HS-27A (cell line): ENCODE results near the gene LCP2.
"Not testable (repeated sequence)": the region's sequence is repeated elsewhere in the genome, so short reads cannot be mapped to it uniquely, and the experiment has no call there.

Experiments
- DNase-seq: peaks from one replicate; pipeline ENCODE4 v3.0.0-alpha.2; 2012; ENCODE audit warnings: low read depth, missing footprints

LCP2 gene

GRCh38 chr5:170273968-170274710 lies 23.4 kb downstream of the LCP2 start:
- no peak for DNase-seq

DNA sequence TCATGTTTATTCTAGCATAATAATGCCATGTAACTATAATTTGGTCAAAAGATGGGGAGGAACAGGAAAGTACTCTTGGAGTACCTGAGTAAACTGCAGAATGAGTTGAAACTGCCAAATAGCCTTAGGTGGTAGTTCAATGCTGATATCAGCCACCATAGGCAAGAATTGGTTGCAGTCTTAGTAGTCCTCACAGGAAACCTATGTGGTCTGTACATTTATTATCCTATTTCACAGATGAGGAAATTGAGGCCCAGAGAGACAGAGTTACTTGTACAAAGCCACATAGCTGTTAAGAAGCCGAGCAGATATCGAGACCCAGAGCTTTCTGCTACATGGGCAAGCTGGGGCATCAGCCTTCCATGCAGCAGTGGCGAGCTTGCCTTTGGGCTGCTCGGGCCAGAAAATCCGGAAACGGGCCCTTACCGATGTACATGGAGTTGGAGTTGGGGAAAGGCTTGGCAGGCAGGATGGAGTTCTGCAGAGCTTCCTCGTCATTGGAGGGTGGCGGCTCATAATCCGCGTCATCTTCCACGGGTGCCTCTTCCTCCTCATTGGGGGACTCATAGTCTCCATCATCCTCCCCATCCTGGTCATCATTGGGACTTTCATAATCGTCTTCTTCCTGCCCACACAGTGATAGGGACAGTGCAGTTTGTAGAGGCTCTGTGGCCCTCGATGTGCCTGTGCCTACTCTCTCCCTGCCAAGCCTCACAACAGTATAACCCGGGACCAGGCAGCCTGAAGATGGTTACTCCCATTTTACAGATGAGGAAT lies 27.1 kb downstream of the LCP2 start:
- no peak for DNase-seq

DNA sequence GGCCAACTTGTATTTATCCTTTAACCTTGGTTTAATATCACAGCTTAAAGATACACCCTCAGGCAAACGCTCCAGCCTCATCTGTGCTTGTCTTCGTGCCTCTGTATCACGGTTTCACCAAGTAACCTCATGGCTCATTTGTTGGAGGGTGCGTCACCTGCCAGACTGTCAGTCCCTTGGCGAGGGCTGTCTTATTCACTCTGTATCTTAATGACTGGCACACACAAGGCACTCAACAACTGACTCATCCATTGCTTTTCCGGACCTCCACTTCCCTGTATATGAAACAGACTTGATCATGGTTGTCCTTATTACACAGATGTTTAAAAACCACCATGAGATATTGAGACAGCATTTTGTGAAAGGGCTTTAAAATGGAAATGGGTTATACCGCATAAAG lies 28.0 kb downstream of the LCP2 start:
- DNase-seq, result no peak

DNA sequence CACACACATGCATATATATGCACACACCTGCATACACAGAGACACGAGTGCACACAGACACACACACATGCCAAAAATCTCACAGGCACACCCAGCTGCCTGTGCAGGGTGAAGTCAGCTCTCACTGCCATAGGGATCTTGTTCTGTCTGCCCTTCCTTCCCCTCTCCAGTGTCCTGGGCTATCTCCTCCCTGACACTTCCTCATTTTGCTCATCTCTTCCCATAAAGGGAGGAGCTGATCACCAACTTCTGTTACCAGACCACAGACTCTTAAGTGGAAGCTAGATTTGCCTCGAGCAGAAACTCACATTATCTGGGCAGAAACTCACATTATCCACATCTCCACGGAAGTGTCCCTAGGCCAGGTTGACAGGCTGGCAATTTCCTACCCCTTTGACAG lies 28.7 kb downstream of the LCP2 start:
- DNase-seq, result no peak

DNA sequence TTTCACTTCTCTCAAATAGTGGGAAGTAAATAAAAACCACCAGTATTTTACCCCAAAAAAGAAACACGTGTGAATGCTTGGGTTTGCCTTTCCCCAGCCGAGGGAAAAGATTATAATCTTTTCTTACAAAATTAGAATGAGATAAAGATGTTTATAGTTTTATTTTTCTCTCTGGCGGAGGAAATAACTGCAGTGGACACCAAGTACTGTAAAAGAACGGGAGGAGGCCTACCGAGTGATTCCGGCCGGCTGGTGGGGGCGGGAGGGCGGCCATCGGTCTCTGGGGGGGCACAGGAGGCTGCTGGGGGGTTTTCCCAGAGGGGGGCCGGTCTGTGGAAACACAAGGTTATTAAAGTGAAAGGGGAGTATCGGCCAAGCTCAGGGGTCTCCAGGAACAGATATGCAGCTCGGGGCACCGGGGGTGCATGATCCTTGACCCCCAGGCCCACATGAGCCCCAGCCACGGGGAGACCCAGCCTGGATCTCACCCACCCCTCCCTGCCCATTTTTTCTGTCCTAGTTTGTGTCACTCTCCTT lies 29.4 kb downstream of the LCP2 start:
- DNase-seq, result no peak

DNA sequence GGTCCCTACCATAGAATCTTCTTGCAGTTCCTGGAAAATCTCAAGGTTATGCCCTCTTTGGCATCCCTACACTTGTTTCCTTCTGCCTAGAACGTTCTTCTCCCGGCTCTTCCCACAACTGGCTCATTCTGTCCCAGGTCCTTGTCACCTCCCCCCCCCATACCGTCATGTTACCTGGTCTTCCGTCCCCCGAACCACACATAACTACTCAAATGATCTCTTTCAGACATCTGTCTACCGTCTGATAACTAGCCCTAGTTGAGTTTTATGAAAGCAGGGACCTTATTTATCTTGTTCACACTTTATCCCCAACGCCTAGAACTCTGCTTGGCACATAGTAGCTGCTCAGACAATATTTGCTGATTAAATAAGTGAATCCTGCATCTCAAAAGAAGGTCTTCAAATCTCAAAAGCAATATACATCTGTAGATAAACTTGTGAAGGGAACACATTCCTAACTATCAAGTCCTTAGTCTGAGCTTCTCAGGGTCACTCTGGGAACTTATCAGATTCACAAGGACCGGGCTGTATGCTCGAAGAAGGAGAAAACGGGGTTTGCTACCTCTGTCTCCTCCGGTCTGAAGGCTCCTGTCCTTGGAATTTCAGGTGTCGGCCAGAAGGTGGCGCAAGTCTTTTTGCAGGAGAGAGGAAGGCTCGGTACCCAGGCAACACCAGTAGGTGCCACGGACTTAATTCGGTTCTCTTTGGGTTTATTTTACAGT lies 30.0 kb downstream of the LCP2 start:
- DNase-seq, result peak; percentile 5

GRCh38 chr5:170266570-170267381 lies 30.8 kb downstream of the LCP2 start:
- DNase-seq, result no peak

DNA sequence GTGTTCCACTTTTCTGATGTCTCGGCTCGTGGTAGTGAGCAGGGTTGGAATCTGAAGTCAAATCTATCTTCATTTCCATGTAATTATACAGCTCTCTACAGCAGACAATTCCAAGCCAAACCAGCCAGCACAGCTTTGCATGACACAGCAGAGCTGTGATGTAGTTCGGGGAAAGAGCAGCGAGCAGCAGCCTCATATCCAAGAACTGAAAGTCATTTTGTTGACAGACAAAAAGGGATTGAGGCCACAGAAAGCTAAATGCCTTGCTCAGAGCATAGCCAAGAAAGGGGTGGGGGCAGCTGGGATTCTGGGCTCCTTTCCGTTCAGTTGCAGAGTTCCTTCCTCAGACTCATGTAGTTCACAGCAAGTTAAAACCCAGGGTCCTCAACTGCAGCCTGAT lies 32.1 kb downstream of the LCP2 start:
- DNase-seq, result no peak

DNA sequence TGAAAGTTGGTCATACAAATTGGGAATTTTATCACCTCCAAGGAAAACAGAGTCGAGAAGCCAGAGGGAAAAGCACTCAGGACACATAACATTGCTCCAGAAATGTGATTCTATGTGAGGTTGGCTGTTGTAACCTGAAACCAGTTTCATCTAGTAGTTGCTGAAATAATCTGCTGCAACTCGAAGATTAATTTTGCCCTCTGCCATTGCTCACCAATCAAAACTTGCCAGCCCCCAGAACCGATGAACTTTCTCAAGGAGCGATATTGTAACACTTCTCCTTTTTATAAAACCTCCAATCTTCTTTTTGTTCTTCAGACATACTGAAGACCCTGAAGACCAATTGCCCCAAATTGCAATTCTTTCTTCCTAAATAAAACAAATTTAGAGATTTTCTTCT lies 33.7 kb downstream of the LCP2 start:
- no peak for DNase-seq

GRCh38 chr5:170262061-170263045 lies 35.2 kb downstream of the LCP2 start:
- DNase-seq, result no peak

DNA sequence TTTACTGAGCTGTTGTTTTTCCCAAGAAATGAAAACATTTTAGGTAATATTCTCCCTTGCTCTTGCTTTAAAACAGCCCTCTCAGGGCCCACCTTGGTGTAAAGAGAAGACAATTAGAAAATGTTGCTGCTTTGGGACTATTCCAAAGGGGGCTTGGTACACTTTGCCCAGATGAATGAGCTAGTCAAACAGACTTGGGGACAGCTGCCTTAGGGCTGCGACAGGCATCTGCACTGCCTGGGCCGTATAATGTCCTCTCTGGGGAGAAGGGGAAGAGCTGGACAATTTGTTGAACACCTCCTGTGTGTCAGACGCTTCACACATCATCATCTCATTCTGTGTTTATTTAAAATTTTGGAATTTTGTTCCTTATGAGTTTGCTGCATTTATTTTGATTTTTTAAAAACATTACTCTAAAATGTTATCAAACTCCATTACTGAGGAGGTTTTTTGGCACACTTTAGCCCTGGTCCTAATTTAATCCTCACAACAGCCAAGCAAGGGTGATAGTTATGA lies 36.0 kb downstream of the LCP2 start:
- DNase-seq, result no peak

DNA sequence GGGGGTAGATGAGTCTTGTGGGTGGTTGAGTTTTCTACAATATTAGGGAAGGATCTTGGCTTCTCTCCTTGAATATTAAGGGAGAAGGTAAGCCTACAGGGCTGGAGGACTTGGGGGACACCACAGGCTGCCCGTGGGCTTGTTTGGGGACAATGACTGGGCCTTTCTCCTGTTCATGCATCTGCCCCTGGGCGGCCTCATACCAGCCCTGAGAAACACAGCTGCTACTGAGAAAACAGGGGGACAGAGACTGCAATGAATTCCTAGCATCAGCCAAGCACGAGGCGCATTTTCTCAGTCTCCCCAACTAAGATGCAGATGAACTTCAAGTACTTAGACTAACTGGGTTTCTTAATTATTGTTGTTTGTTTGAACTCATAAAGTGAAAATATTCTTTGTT lies 40.2 kb downstream of the LCP2 start:
- no peak for DNase-seq

DNA sequence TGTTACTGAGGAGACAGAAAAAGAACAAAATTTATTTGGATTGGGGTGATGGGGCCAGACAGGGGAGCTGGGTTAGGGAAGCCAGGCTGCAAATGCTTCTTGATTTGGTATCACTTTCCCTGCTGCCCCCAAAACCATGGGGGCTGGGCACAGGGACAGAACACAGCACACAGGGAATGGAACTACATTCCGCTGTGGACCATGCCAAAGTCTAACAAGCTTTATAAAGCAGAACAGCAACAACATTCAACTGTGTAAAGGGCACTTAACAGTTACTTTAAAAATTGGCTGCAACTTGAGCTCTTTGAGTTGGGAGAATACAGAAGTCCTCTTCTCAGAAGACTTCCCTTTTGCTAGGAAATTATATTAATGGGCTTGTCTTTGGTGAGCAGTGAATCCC lies 41.0 kb downstream of the LCP2 start:
- DNase-seq, result no peak

- DNase-seq, result no peak
Observed at GRCh38 chr5:170254056-170254455, 43.5 kb downstream of the LCP2 start.

GRCh38 chr5:170252720-170253350 lies 44.7 kb downstream of the LCP2 start:
- no peak for DNase-seq

DNA sequence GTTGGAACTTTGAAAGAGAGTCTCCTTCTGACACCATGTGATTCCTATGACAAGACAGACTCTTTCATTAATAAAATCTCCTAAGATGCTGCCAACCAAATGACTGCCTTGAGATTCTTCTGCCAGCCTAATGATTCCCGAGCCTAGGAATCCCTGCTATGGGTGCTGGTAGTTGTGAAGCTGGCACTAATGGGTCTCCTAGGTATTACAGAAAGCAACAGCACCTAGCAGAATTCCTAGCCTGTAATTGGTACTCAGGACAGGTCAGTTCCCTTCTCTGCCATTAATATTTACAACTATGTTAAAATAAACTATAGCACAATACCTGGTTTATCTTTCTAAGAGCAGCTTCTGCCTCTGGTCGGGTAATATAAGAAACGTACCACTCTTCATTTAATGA lies 45.5 kb downstream of the LCP2 start:
- no peak for DNase-seq

DNA sequence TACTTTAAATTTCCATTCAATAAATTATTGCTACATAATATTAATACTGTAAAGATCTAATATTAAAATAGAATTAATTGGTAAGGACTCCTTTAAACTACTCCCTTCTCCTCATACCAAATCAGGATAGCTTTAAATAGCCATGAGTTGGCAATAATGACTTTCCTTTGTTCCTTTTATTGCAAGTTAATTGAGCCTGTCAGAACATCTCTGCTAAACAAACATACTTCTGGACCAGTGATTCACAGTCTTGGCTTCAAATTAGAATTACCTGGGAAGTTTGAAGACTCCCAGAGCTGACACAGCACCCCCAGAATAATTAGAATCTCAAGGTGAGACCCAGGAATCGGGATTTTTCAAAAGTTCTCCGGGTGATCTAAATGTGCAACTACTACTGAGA lies 46.1 kb downstream of the LCP2 start:
- no peak for DNase-seq

- no peak for DNase-seq
Observed at GRCh38 chr5:170250810-170251317, 46.7 kb downstream of the LCP2 start.

DNA sequence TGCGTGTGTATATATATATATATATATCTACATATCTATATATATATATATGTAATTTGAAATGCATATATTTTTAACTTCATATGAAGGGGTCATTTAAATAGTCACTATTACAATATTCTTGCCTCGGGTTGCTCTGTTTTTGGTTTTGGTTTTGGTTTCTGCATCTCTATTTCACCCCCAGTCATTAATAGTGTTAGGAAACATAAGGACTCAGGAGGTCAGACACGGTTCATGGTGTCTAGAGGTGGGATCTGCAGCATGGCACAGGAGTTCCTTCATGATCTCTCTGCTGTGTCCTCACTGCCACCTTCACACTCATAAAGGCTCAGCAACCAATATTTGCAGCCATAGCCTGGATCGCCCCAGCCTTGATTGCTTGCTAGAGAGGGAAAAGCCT lies 48.2 kb downstream of the LCP2 start:
- DNase-seq, result no peak

GRCh38 chr5:170248931-170249227 lies 48.7 kb downstream of the LCP2 start:
- DNase-seq, result not testable (repeated sequence)
